GM21723 (cell line): Measurements from ENCODE around the gene RERE.

ENCODE experiments used
- ATAC-seq: cut with Tn5 transposase; IDR thresholded peaks from one replicate; pipeline ENCODE4 v1.9.1; 2021; ENCODE audit warnings: mild to moderate bottlenecking, moderate library complexity; ENCODE audit not compliant: unreplicated experiment

RERE gene

GRCh38 chr1:8670371-8670818 lies 147.0 kb downstream of the RERE start:
- no peak for ATAC-seq

GRCh38 chr1:8669606-8670335 lies 147.7 kb downstream of the RERE start:
- no peak for ATAC-seq

GRCh38 chr1:8667869-8668594 lies 149.4 kb downstream of the RERE start:
- ATAC-seq: no peak

DNA sequence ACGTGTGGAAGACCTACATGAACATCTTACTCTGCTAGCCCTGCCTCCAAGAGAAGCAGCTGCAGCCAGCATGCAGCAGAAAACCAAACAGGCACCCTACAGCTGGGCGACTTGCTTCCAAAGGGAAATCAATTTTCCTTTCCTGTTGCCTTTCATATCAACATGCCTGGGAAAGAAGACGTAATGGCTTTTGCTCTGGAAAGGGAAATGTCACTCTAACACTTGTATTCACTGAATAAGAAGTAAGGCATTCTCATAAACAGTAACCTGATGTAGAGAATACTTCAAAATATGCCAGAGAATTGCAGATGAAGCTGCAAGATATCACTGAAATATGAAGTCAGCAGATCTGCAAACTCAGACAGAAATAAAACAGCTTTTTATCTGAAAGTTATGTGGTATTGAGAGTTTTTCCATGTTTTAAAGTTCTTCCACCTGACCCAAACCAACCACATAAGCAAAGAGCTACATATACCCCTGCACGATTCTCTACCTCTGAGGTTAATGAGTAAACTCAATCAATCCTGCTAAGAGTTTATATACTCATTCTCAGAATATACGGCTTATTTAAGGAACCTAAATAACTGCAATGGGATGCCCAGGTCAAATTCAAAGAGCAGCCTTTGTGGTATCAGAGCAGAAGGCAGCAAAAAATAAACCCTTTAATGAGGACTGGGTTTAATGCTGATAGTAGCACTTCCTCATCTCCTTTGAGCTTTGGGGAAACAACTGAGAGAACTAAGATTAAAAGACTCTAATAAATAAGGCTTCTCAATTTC lies 150.9 kb downstream of the RERE start:
- ATAC-seq: no peak

DNA sequence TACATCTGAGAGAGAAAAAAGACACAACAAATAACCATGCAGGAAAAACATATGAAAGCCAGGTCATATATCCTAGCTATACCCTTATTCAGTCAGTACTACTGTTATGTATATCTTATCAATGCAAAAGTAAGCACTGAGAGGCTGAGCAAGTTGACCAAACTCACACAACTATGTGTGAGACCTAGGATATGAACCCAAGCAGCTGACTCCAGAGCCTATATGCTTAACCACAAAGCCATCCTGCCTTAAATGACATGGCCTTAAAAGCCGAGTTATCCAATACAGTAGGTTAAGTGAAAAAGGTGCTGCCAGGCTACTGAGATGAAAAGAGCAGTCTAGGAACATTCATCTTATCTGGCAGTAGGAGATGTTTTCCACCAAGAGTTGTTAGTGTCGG lies 151.6 kb downstream of the RERE start:
- ATAC-seq: no peak

- ATAC-seq: no peak
These were observed 152.6 kb downstream of the RERE start for GRCh38 chr1:8664887-8665286.

DNA sequence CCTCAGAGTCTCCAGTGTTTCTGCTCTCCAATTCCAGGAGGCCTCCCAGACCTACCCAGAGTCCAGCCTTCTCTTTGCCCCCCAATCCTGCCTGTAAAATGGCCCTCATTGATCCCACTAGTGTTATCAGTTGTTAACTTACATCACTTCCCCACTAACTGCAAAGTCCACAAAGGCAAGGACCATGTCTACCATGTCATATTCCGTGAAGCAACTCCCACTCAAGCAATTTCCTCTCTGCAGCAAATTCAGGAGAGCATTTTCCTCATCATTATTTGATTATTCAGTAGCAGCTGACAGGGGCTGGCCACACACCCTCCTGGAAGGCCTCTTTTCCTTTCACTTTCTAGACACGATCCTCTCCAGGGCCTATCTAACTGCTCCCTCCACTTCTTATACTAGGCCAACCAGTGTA lies 153.5 kb downstream of the RERE start:
- no peak for ATAC-seq

DNA sequence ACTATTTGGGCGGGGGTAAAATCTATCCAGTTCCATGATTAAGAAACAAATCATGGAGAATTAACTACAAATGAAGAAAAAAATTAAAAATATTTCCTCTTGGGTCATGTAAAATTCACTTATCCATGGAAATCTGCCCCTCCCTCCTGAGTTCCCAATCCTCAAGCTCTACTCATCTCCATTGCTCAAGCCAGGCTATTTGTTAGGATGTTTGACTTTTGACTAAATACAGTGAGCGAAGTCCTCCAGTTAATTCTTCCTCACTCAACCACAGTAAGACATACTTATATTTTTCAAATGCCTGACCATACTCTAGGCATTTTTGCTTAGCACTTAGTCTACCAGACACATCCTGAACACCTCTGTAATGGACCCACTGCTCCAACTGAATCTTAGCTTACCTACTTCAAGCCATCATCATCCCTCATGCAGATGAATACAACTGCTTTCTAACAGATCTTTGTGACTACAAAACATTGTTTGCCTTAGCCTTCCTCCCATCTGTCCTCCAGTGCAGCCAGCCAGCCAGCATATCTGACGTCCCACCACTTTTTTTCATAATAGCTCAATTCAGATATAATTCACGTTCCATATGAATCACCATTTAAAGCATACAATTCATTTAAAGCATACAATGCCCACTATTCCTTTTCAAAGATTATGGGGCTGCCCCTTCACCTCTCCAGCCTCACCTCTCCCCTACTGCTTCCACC lies 154.2 kb downstream of the RERE start:
- no peak for ATAC-seq

GRCh38 chr1:8662380-8663072 lies 154.9 kb downstream of the RERE start:
- ATAC-seq: no peak

GRCh38 chr1:8661185-8662110 lies 156.0 kb downstream of the RERE start:
- ATAC-seq: no peak

DNA sequence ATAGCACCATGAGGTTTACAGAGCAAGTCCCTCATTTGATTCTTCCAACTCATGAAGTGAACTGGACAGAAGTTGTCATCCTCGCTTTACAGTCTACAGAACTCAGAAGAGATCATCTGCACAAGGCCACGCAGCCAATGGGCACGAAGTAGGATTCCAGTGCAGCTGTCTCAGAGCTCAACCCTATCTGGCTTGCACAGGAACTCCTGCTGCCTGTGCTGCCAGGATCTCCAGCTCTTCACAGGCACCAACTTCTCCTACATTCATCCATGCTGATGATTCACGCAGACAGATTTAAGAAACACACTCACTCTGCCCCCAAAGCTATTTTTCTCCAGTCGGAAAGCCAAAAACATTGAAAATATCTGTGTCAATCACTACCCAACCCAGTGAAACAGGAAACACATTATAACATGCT lies 157.0 kb downstream of the RERE start:
- no peak for ATAC-seq

- no peak for ATAC-seq
These were observed 157.8 kb downstream of the RERE start for GRCh38 chr1:8659593-8659992.

DNA sequence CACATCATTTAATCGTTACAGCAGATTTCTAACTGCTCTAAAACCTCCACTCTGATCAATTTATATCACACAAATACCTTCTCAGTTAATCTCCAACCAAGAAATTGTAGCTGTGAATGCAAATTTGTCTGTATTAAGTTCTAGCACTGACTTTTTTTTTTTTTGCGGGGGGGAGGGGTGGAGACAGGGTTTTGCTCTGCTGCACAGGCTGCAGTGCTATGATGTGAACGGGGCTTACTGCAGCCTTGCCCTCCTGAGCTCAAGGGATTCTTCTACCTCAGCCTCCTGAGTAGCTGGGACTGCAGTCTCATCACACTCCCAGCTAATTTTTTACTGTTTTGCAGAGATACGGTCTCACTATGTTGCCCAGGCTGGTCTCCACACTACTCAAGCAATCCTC lies 163.6 kb downstream of the RERE start:
- ATAC-seq: no peak

GRCh38 chr1:8652467-8653046 lies 164.9 kb downstream of the RERE start:
- no peak for ATAC-seq

DNA sequence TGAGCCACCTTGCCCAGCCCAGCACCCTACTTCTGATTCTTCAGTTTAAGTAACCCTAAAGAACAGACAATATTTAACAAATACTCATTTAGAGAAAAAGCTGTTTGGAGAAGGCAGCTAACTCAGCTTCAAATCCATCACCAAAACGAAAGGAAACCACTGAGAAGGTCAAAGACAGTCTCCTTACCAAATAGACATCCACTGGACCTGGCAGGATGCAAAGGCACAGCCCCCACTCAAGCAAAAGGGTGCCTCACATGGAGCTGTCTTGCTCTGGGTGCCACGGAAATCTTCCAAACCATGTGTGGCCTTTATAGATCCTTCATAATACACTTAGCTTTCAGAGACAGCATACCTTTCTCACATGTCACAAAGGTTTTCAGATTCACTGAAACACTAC lies 165.5 kb downstream of the RERE start:
- ATAC-seq: no peak

GRCh38 chr1:8651236-8651890 lies 166.1 kb downstream of the RERE start:
- no peak for ATAC-seq

DNA sequence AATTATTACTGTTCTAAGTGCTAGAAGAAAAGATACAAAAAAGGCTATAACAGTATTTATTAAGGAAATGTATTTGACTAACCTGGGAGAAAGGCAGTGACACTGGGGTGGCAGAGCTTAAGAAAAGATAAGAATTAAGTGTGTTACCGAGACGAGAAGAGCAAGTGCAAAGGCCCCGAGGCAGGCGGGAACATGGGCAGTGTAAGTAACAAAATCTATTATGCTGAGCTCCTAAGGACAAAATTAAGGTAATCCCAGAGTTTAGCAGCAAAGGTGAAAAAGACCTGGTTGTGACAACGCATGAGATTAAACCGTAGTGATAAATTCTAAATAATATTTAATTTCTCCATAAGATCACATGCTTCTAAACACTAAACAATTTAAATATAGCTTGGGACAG lies 167.6 kb downstream of the RERE start:
- ATAC-seq: no peak

GRCh38 chr1:8649027-8649426 lies 168.4 kb downstream of the RERE start:
- no peak for ATAC-seq
